HG02623 (cell line): ENCODE results near the gene GAST.

Experiments
- ATAC-seq: cut with Tn5 transposase; IDR thresholded peaks from one replicate; pipeline ENCODE4 v1.9.1; 2021; ENCODE audit warnings: moderate library complexity; ENCODE audit not compliant: unreplicated experiment

GAST gene

GRCh38 chr17:41738801-41739112, 26.6 kb downstream of the GAST start:
- ATAC-seq: no peak

- no peak for ATAC-seq
Measured at GRCh38 chr17:41739661-41740352, 27.7 kb downstream of the GAST start.

DNA sequence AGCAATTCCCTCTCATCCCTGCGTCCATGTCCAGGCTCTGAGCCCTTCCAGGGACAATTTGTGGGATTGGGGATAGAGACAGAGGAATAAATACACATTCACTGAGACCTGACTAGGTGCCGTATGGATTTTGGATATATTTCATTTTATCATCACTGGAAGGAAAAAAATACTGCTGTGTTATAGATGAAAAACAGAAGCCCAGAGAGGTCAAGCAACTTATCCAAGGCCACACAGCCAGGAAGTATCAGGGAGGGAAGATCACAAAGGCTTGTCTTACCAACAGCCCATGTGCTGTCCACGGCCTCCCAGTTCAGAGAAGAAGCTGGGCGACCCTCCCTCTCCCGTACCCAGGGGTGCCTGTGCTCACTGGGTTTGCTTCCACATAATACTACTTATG, 28.4 kb downstream of the GAST start:
- no peak for ATAC-seq

DNA sequence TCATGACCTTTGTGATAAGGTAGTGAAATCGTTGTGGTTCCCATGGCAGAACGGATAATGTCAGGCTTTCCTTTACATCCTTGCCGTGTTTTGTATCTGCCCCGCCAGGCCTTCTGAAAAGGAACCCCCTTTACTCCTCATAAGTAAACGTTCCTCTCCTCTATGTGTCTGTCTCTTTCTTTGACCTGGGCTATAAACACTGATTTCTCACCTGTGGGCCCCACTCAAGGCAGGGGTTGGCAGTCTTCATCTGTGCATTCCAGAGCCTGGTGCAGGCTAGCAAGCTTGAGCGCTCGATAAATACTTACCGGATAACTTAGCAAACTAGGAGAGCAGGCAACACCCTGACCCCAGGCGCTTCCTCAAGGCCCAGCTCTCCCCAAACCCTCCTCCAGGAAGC, 29.6 kb downstream of the GAST start:
- no peak for ATAC-seq

GRCh38 chr17:41748275-41748674, 36.1 kb downstream of the GAST start:
- no peak for ATAC-seq

DNA sequence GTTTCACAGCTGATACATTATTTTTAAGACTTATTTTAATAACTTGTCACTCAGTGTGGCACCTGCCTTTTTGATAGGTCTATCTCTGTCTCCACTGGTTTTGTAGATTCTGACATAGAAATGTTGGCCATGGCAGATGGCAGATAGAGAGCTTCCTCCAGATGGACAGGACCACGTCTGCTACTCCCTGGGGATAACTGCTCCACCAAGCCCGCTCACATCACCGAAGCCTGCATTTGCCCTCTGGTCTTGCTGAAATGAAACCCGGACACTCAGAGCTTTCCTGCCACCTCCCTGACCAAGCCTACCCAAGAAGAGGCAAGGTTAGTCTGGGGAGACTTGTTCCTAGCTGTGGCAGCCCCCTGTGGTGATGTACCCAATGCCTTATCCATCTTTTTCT, 38.7 kb downstream of the GAST start:
- no peak for ATAC-seq

DNA sequence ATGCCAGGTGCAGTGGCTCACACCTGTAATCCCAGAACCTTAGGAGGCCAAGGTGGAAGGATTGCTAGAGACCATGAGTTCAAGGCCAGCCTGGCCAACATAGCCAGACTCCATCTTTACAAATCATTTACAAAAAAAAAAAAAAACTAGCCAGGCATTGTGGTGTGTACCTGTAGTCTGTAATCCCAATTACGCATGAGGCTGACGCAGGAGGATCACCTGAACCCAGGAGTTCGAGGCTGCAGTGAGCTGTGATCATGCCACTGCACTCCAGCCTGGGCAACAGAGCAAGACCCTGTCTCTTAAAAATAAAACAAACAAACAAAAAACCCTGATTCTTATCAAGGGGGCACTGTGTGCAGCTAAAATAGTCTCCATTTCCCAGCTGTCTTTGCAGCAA, 39.2 kb downstream of the GAST start:
- ATAC-seq: no peak

GRCh38 chr17:41754066-41754465, 41.9 kb downstream of the GAST start:
- ATAC-seq: no peak

DNA sequence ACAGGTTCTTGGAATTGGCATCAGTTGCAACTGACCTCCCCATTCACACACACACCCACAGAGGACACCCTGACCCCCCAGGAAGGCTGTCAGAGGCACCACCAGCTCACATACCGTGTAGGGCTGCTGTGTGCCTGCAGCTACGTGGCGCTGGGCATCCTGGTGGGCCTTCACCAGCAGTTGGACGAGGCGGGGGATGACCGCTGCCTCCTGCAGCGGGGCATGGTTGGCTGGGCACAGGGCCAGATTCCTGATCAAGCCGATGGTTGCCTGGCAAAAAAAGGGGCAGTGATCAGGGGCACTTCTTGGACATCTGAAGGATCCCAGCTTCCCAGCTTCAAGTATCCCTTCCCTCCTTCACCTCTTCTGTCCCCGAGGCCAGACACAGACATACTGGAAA, 46.5 kb downstream of the GAST start:
- ATAC-seq: no peak

GRCh38 chr17:41760878-41761277, 48.7 kb downstream of the GAST start:
- no peak for ATAC-seq

- ATAC-seq: no peak
Measured at GRCh38 chr17:41762391-41762790, 50.3 kb downstream of the GAST start.

- ATAC-seq: no peak
Measured at GRCh38 chr17:41762841-41763240, 50.7 kb downstream of the GAST start.

GRCh38 chr17:41763327-41763726, 51.2 kb downstream of the GAST start:
- no peak for ATAC-seq
